CD4-positive, alpha-beta T cell (primary cell): Measurements from ENCODE around the gene TMEM120A. TPM values are rescaled to one million over a fixed set of nuclear protein-coding genes. Genes with fewer than 3 reads are reported as not detected.

Source experiments
- ATAC-seq: fragments of 200-7000 bp; cut with Tn5 transposase; one replicate; pipeline ENCODE4 v1.10.0; 2022; ENCODE audit warnings: mild to moderate bottlenecking; ENCODE audit not compliant: poor library complexity
- CTCF ChIA-PET: fragments of 350-600 bp; sonication (Branson Sonifier 250); formaldehyde crosslinking; loops from one replicate; lab custom pipeline; 2021; ENCODE audit warnings: antibody characterized with exemption, inconsistent platforms; lab: Charles Lee
- POLR2A ChIA-PET: fragments of 350-600 bp; sonication (Branson Sonifier 250); formaldehyde crosslinking; loops from one replicate; lab custom pipeline; 2021; ENCODE audit warnings: antibody characterized with exemption, inconsistent platforms; lab: Charles Lee
- DNase-seq, 14 experiments: peaks; one replicate each; pipeline ENCODE4 v3.0.0-alpha.2; 2013 to 2020; ENCODE audit warnings: mixed read lengths in 2 of 14
- H3K27ac ChIP-seq, 2 donors: one replicate each; pipeline versions ENCODE4 v1.5.1 to v1.7.0; 2013; ENCODE audit warnings: low read length in 2 of 2, low read depth in 1 of 2, mild to moderate bottlenecking in 1 of 2
- H3K27me3 ChIP-seq, 2 experiments: 1 replicate in 1 of 2; 2 replicates in 1 of 2; pipeline versions ENCODE4 v1.6.1 to v1.7.0; 2013; ENCODE audit warnings: low read length in 2 of 2, control low read depth in 1 of 2, mild to moderate bottlenecking in 1 of 2, moderate library complexity in 1 of 2; ENCODE audit not compliant: insufficient read depth in 2 of 2, control insufficient read depth in 1 of 2
- H3K36me3 ChIP-seq: one replicate; pipeline ENCODE4 v1.6.1; 2013; ENCODE audit warnings: low read length, control low read depth; ENCODE audit not compliant: insufficient read depth
- H3K4me1 ChIP-seq: one replicate; pipeline ENCODE4 v1.6.1; 2013; ENCODE audit warnings: low read length, control low read depth; ENCODE audit not compliant: insufficient read depth
- H3K4me3 ChIP-seq: one replicate; pipeline ENCODE4 v1.5.1; 2013; ENCODE audit warnings: mild to moderate bottlenecking, low read length, moderate library complexity
- H3K9me3 ChIP-seq, 2 experiments: 1 replicate in 1 of 2; 2 replicates in 1 of 2; pipeline versions ENCODE4 v1.6.1 to v1.7.0; 2013; ENCODE audit warnings: low read length in 2 of 2, mild to moderate bottlenecking in 2 of 2, control low read depth in 1 of 2, moderate library complexity in 1 of 2; ENCODE audit not compliant: control insufficient read depth in 1 of 2, insufficient read depth in 1 of 2
- H3K27ac Mint-ChIP-seq: one replicate; pipeline ENCODE4 v1.8.0; 2020; ENCODE audit warnings: mixed read lengths
- H3K27me3 Mint-ChIP-seq: one replicate; pipeline ENCODE4 v1.8.0; 2021; ENCODE audit warnings: mixed read lengths
- H3K36me3 Mint-ChIP-seq: one replicate; pipeline ENCODE4 v1.8.0; 2021; ENCODE audit warnings: low read depth, mixed read lengths
- H3K4me1 Mint-ChIP-seq: one replicate; pipeline ENCODE4 v1.8.0; 2021; ENCODE audit warnings: low read depth, mixed read lengths
- H3K4me3 Mint-ChIP-seq: one replicate; pipeline ENCODE4 v1.8.0; 2020; ENCODE audit warnings: mild to moderate bottlenecking, mixed read lengths
- H3K9me3 Mint-ChIP-seq: one replicate; pipeline ENCODE4 v1.8.0; 2020; ENCODE audit warnings: mixed read lengths
- CTCF ChIP-seq: fragments of 200-600 bp; IDR thresholded peaks from one replicate; pipeline ENCODE4 v1.8.0; 2022; ENCODE audit warnings: antibody characterized with exemption, mild to moderate bottlenecking
- intact Hi-C, 2 experiments: fragments of 100-400 bp; cut with DNase I in 1 of 2; cut with micrococcal nuclease in 1 of 2; formaldehyde crosslinking; loops; one replicate each; pipeline versions ENCODE4 v1.15.1 to v1.9.0; 2023 to 2025; cut with DNase I, micrococcal nuclease
- total RNA-seq, 174 experiments: library from RNA in 2 of 174; stranded (reverse) in 2 of 174; gene quantifications; one replicate each; pipeline ENCODE4 v1.2.3 and lab custom pipeline; 2021 to 2026

Gene TMEM120A
- total RNA-seq, 2 experiments from 2014 or later: 10.0 to 10.8 TPM

GRCh38 chr7:75958802-75959543 is 35.4 kb downstream of the TMEM120A start:
- no peaks in the 10 kb centered on the region for H3K9me3 Mint-ChIP-seq
- no peaks in the 10 kb centered on the region for H3K27me3 ChIP-seq
- H3K36me3 ChIP-seq: peaks cover 34% of the 10 kb centered on the region
- no peaks in the 10 kb centered on the region for H3K27me3 Mint-ChIP-seq
- intact Hi-C loops: no loop called here
- H3K4me3 ChIP-seq: no peak overlapping the region
- DNase-seq: no peak
- TF ChIP-seq CTCF: no peak
- CTCF ChIA-PET: no interaction called here
- H3K4me1 ChIP-seq: no peaks in the 10 kb centered on the region
- no peak overlapping the region for H3K4me3 Mint-ChIP-seq
- no peaks in the 10 kb centered on the region for H3K9me3 ChIP-seq
- no peak overlapping the region for H3K27ac ChIP-seq
- no peak overlapping the region for H3K27ac Mint-ChIP-seq
- H3K36me3 Mint-ChIP-seq: peaks cover 65% of the 10 kb centered on the region
- peaks cover 3% of the 10 kb centered on the region for H3K4me1 Mint-ChIP-seq
- ATAC-seq: no peak
- POLR2A ChIA-PET: no interaction called here

- no peaks in the 10 kb centered on the region for H3K27me3 Mint-ChIP-seq
- Histone ChIP-seq H3K27ac (no peak overlapping the region), H3K27me3 (no peaks in the 10 kb centered on the region), H3K36me3 (peaks cover 35% of the 10 kb centered on the region), H3K4me3 (no peak overlapping the region), H3K4me1 (no peaks in the 10 kb centered on the region), H3K9me3 (no peaks in the 10 kb centered on the region)
- H3K9me3 Mint-ChIP-seq: no peaks in the 10 kb centered on the region
- no peak overlapping the region for H3K4me3 Mint-ChIP-seq
- ChIA-PET CTCF (no interaction called here), POLR2A (no interaction called here)
- H3K36me3 Mint-ChIP-seq: peaks cover 61% of the 10 kb centered on the region
- ATAC-seq (no peak), DNase-seq (no peak)
- TF ChIP-seq CTCF: no peak
- intact Hi-C loops: no loop called here
- peaks cover 3% of the 10 kb centered on the region for H3K4me1 Mint-ChIP-seq
- H3K27ac Mint-ChIP-seq: no peak overlapping the region
Measured at GRCh38 chr7:75957021-75957736, 37.2 kb downstream of the TMEM120A start.

GRCh38 chr7:75955331-75955955 is 39.0 kb downstream of the TMEM120A start:
- no peak for DNase-seq
- ChIA-PET POLR2A (no interaction called here), CTCF (interaction anchor here (0.6 kb wide), 1 partner anchor 27 kb away, joined by 3 read pairs; no protein-coding TSS in a partner anchor)
- no peaks in the 10 kb centered on the region for H3K27me3 Mint-ChIP-seq
- peaks cover 35% of the 10 kb centered on the region for H3K36me3 ChIP-seq
- H3K4me3 Mint-ChIP-seq: no peak overlapping the region
- peaks cover 3% of the 10 kb centered on the region for H3K4me1 Mint-ChIP-seq
- H3K27ac Mint-ChIP-seq: no peak overlapping the region
- no peaks in the 10 kb centered on the region for H3K9me3 ChIP-seq
- H3K4me1 ChIP-seq: no peaks in the 10 kb centered on the region
- intact Hi-C loops: no loop called here
- H3K27me3 ChIP-seq: no peaks in the 10 kb centered on the region
- H3K4me3 ChIP-seq: no peak overlapping the region
- ATAC-seq: no peak
- H3K36me3 Mint-ChIP-seq: peaks cover 52% of the 10 kb centered on the region
- H3K9me3 Mint-ChIP-seq: no peaks in the 10 kb centered on the region
- no peak overlapping the region for H3K27ac ChIP-seq
- no peak for TF ChIP-seq CTCF
